HG03432 (cell line): Measurements from ENCODE around the gene SECISBP2L.
"Not testable (repeated sequence)": the region's sequence is repeated elsewhere in the genome, so short reads cannot be mapped to it uniquely, and the experiment has no call there.

Source experiments
- ATAC-seq: cut with Tn5 transposase; IDR thresholded peaks from one replicate; pipeline ENCODE4 v1.9.1; 2021; ENCODE audit warnings: mild to moderate bottlenecking, moderate library complexity; ENCODE audit not compliant: unreplicated experiment

SECISBP2L gene

GRCh38 chr15:48996276-48996675, 50.0 kb downstream of the SECISBP2L start:
- ATAC-seq: no peak

- no peak for ATAC-seq
These were observed 52.9 kb downstream of the SECISBP2L start for GRCh38 chr15:48993380-48993779.

GRCh38 chr15:48992545-48992944, 53.7 kb downstream of the SECISBP2L start:
- ATAC-seq: peak; percentile 93

- ATAC-seq: peak; percentile 25
These were observed 54.1 kb downstream of the SECISBP2L start for GRCh38 chr15:48992096-48992495.

- ATAC-seq: no peak
These were observed 57.1 kb downstream of the SECISBP2L start for GRCh38 chr15:48989170-48989569.

- ATAC-seq: no peak
These were observed 59.1 kb downstream of the SECISBP2L start for GRCh38 chr15:48987142-48987541.

GRCh38 chr15:48986240-48986639, 60.0 kb downstream of the SECISBP2L start:
- ATAC-seq: no peak

- no peak for ATAC-seq
These were observed 60.7 kb downstream of the SECISBP2L start for GRCh38 chr15:48985516-48985915.

- no peak for ATAC-seq
These were observed 61.4 kb downstream of the SECISBP2L start for GRCh38 chr15:48984811-48985352.

- ATAC-seq: no peak
These were observed 62.1 kb downstream of the SECISBP2L start for GRCh38 chr15:48984021-48984710.

- no peak for ATAC-seq
These were observed 62.9 kb downstream of the SECISBP2L start for GRCh38 chr15:48983300-48983699.

- no peak for ATAC-seq
These were observed 64.3 kb downstream of the SECISBP2L start for GRCh38 chr15:48981941-48982340.

GRCh38 chr15:48978638-48979037, 67.6 kb downstream of the SECISBP2L start:
- ATAC-seq: no peak

GRCh38 chr15:48976444-48977088, 69.7 kb downstream of the SECISBP2L start:
- ATAC-seq: no peak

GRCh38 chr15:48975472-48976419, 70.5 kb downstream of the SECISBP2L start:
- ATAC-seq: peak; percentile 98

- ATAC-seq: no peak
These were observed 71.4 kb downstream of the SECISBP2L start for GRCh38 chr15:48974882-48975281.

- no peak for ATAC-seq
These were observed 73.3 kb downstream of the SECISBP2L start for GRCh38 chr15:48972750-48973503.

GRCh38 chr15:48970926-48971325, 75.3 kb downstream of the SECISBP2L start:
- ATAC-seq: not testable (repeated sequence)

GRCh38 chr15:48968066-48968465, 78.2 kb downstream of the SECISBP2L start:
- no peak for ATAC-seq

- no peak for ATAC-seq
These were observed 78.9 kb downstream of the SECISBP2L start for GRCh38 chr15:48967336-48967735.
